HUES64 (cell line): ENCODE measurements around the gene CLDN2.

Experiments
- H3K27ac ChIP-seq: 2 replicates; pipeline ENCODE4 v1.7.0; 2013; ENCODE audit warnings: low read depth, low read length, inconsistent platforms
- H3K27me3 ChIP-seq: 2 replicates; pipeline ENCODE4 v1.6.1; 2013; ENCODE audit warnings: mild to moderate bottlenecking, low read length; ENCODE audit not compliant: insufficient read depth
- H3K36me3 ChIP-seq: 2 replicates; pipeline ENCODE4 v1.6.1; 2013; ENCODE audit warnings: mild to moderate bottlenecking, low read length; ENCODE audit not compliant: insufficient read depth
- H3K4me1 ChIP-seq: 2 replicates; pipeline ENCODE4 v1.6.1; 2013; ENCODE audit warnings: mild to moderate bottlenecking, low read length, moderate library complexity; ENCODE audit not compliant: insufficient read depth
- H3K4me3 ChIP-seq: 2 replicates; pipeline ENCODE4 v1.5.1; 2013; ENCODE audit warnings: mild to moderate bottlenecking, low read length, moderate library complexity
- H3K9ac ChIP-seq: 2 replicates; pipeline ENCODE4 v1.6.1; 2013; ENCODE audit warnings: mild to moderate bottlenecking, low read depth, low read length
- H3K9me3 ChIP-seq: 2 replicates; pipeline ENCODE4 v1.6.1; 2013; ENCODE audit warnings: low read depth, low read length; ENCODE audit not compliant: insufficient read depth
- WGBS: fragments of 150-250, 120-280 bp; methylation state at CpG from one replicate; pipeline ENCODE4 v1.1.7; 2013; ENCODE audit warnings: missing lambda C conversion rate; 5-methylcytosine and 5-hydroxymethylcytosine counted together

CLDN2 gene

GRCh38 chrX:106927023-106927422, 6.8 kb downstream of the CLDN2 start:
- WGBS = 95% methylated on average over 3 of the region's 3 CpGs
- Histone ChIP-seq H3K27ac (no peak overlapping the region), H3K27me3 (no peaks in the 10 kb centered on the region), H3K9ac (no peak overlapping the region), H3K9me3 (no peaks in the 10 kb centered on the region), H3K36me3 (no peaks in the 10 kb centered on the region), H3K4me1 (no peaks in the 10 kb centered on the region), H3K4me3 (no peak overlapping the region)

DNA sequence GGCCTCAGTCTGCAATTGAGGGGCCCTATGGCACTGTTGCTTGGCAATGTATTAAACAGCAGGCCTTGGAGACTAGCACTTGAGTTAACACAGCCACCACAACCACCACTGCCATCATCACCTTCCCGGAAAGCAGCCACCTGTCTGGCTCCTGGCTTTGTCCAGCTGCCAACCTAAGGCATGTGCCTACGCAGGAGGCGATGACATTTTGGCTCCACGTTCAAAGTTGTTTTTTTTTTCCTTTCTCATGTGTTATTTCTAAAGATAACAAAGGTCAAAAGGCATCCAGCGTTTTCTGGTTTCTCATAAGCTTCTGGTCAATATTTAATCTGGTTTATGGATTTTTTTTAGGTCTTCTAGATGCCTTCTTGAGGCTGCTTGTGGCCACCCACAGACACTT, 7.5 kb downstream of the CLDN2 start:
- H3K9me3 ChIP-seq = no peaks in the 10 kb centered on the region
- WGBS = 87% methylated on average over 5 of the region's 5 CpGs
- no peak overlapping the region for H3K9ac ChIP-seq
- H3K27ac ChIP-seq = no peak overlapping the region
- no peaks in the 10 kb centered on the region for H3K36me3 ChIP-seq
- H3K27me3 ChIP-seq = no peaks in the 10 kb centered on the region
- no peak overlapping the region for H3K4me3 ChIP-seq
- no peaks in the 10 kb centered on the region for H3K4me1 ChIP-seq

DNA sequence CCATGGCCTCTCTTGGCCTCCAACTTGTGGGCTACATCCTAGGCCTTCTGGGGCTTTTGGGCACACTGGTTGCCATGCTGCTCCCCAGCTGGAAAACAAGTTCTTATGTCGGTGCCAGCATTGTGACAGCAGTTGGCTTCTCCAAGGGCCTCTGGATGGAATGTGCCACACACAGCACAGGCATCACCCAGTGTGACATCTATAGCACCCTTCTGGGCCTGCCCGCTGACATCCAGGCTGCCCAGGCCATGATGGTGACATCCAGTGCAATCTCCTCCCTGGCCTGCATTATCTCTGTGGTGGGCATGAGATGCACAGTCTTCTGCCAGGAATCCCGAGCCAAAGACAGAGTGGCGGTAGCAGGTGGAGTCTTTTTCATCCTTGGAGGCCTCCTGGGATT, 8.0 kb downstream of the CLDN2 start:
- 91% methylated on average over 4 of the region's 4 CpGs for WGBS
- Histone ChIP-seq H3K36me3 (no peaks in the 10 kb centered on the region), H3K27me3 (no peaks in the 10 kb centered on the region), H3K27ac (no peak overlapping the region), H3K9ac (no peak overlapping the region), H3K9me3 (no peaks in the 10 kb centered on the region), H3K4me3 (no peak overlapping the region), H3K4me1 (no peaks in the 10 kb centered on the region)

DNA sequence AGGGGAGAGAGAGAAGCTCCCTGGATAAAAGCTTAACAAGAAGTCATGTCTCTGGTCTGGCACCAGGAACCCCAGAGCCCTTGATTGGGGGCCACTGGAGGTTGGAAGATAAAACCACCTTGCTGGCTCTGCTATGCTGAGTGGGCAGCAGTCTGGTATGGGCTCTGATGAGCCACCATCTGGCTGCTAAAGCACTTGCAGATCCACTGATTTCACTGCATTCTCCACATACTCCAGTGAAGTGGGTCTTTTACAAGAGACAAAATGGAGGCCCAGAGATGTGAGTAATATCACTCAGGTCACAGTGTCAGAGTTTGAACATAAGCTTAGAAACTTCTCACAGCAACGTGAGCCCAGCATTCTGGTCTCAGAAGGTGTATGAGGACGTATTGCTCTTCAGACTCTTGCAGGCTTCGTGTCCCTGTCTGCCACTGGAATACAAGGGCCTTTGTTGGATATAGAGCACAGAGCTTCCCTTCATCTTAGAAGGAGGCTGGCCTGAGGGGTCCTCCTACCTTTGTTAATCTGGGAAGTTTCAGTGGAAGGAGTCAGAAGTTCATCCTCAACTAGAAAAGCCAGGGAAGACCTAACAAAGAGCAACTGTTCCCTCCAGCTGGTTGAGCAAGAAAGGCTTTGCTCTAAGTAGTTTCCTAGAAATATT, 11.8 kb downstream of the CLDN2 start:
- Histone ChIP-seq H3K27me3 (no peaks in the 10 kb centered on the region), H3K9me3 (no peaks in the 10 kb centered on the region), H3K36me3 (no peaks in the 10 kb centered on the region), H3K27ac (no peak overlapping the region), H3K4me1 (no peaks in the 10 kb centered on the region), H3K9ac (no peak overlapping the region), H3K4me3 (no peak overlapping the region)
- 82% methylated on average over 3 of the region's 3 CpGs for WGBS

DNA sequence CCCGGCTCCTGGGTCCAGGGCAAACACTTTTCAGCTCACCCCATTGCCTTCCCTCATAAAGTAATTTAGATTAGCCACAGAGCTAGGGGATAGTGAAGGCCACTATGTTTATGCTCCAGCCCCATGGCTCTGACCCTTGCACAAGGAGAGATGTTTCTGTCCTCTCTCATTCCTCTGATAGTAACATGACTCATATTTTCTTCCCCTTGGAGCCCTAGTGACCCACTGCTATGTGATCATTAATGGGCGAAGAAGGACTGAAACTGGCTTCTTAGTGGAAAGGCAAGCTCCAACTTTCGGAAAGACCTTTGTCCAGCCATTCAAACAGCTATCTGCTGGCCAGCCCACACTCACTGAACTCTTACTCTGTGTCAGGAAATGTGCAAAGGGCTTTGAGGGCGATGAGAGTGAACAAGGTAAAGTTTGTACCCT, 12.3 kb downstream of the CLDN2 start:
- H3K4me3 ChIP-seq = no peak overlapping the region
- no peaks in the 10 kb centered on the region for H3K4me1 ChIP-seq
- H3K9ac ChIP-seq = no peak overlapping the region
- no peaks in the 10 kb centered on the region for H3K9me3 ChIP-seq
- H3K27ac ChIP-seq = no peak overlapping the region
- WGBS = 89% methylated on average over 4 of the region's 4 CpGs
- H3K36me3 ChIP-seq = no peaks in the 10 kb centered on the region
- no peaks in the 10 kb centered on the region for H3K27me3 ChIP-seq

DNA sequence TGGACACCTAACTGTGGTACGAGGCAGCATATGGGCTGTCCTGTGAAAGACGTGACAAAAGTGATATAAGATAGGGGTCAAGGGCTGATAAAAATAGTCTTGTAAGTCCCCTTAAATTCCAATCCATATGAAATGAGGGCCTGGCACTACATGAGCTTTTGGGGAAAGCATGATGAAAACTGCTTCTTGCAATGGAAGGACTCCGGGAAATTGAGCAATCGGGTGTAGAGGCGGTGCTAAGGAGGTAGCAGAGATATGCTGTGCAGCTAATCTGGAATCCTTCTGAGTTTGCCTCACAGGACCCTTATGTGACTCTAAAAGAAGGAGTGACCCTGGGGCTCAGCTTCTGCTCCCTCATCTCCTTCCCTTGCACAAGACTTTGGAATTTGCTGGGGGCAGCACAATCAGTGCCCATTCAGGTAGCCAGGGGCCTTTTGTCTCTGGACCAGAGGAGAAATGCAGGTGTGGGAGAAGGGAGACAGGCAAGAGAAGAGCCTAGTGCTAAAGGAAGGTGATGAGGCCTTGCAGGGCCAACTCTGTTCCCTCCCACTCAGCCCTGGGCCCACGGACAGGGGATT, 12.8 kb downstream of the CLDN2 start:
- no peaks in the 10 kb centered on the region for H3K36me3 ChIP-seq
- WGBS = 89% methylated on average over 5 of the region's 6 CpGs
- no peaks in the 10 kb centered on the region for H3K9me3 ChIP-seq
- H3K27me3 ChIP-seq = no peaks in the 10 kb centered on the region
- no peaks in the 10 kb centered on the region for H3K4me1 ChIP-seq
- no peak overlapping the region for H3K9ac ChIP-seq
- H3K4me3 ChIP-seq = no peak overlapping the region
- no peak overlapping the region for H3K27ac ChIP-seq

GRCh38 chrX:106933538-106933961, 13.3 kb downstream of the CLDN2 start:
- Histone ChIP-seq H3K9ac (no peak overlapping the region), H3K36me3 (no peaks in the 10 kb centered on the region), H3K4me3 (no peak overlapping the region), H3K4me1 (no peaks in the 10 kb centered on the region), H3K27me3 (no peaks in the 10 kb centered on the region), H3K9me3 (no peaks in the 10 kb centered on the region), H3K27ac (no peak overlapping the region)
- WGBS = 83% methylated on average over 3 of the region's 3 CpGs

DNA sequence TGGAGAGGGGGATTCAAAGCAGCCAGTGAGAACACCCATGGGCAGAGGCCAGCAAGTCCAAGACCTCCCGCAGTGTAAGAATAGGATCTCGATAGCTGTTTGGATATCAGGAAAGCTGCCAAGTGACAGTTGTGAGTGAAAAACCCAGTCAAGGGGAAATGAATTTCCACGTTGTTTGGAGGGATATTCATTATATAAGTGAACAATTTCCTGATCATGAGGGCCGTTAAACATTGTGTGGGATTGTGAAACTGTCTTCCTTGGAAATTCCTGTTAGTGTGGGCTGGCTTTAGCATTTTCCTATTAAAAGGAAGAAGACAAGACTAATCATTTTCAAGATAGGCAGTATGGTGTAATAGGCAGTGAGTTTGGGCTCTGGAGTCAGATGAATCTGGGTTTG, 15.0 kb downstream of the CLDN2 start:
- no peaks in the 10 kb centered on the region for H3K36me3 ChIP-seq
- H3K27ac ChIP-seq = no peak overlapping the region
- 90% methylated on average over 4 of the region's 4 CpGs for WGBS
- no peak overlapping the region for H3K9ac ChIP-seq
- H3K9me3 ChIP-seq = no peaks in the 10 kb centered on the region
- H3K4me1 ChIP-seq = no peaks in the 10 kb centered on the region
- H3K4me3 ChIP-seq = no peak overlapping the region
- no peaks in the 10 kb centered on the region for H3K27me3 ChIP-seq

- 88% methylated on average over 1 of the region's 1 CpG for WGBS
- H3K27me3 ChIP-seq = no peaks in the 10 kb centered on the region
- H3K36me3 ChIP-seq = no peaks in the 10 kb centered on the region
- no peak overlapping the region for H3K27ac ChIP-seq
- no peak overlapping the region for H3K9ac ChIP-seq
- H3K9me3 ChIP-seq = no peaks in the 10 kb centered on the region
- H3K4me1 ChIP-seq = no peaks in the 10 kb centered on the region
- H3K4me3 ChIP-seq = no peak overlapping the region
Observed at GRCh38 chrX:106936246-106936645, 16.0 kb downstream of the CLDN2 start.

DNA sequence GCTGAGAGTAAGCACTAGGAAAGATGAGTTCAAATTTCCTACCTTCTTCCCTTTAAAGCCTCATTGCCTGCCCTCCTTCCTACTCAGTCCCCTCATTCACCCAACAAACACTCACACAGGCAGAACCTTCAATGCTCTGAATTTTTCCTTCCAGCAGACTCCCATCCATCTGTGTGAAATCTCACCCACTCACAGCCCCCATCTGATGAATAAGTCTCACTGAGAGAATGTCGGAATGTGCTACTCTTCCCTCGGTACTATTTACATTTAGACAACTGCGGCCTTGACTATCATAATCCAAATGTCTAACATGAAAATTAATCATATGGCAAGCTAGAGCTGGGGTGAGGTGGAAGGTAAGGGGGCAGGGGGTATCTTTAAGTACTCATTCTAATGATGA, 19.4 kb downstream of the CLDN2 start:
- Histone ChIP-seq H3K36me3 (no peaks in the 10 kb centered on the region), H3K4me3 (no peak overlapping the region), H3K27ac (no peak overlapping the region), H3K9ac (no peak overlapping the region), H3K9me3 (no peaks in the 10 kb centered on the region), H3K4me1 (no peaks in the 10 kb centered on the region), H3K27me3 (no peaks in the 10 kb centered on the region)
- whole genome bisulfite sequencing = 84% methylated on average over 2 of the region's 3 CpGs

GRCh38 chrX:106940068-106940467, 19.9 kb downstream of the CLDN2 start:
- no CpG with 5 or more reads among the region's 1 CpG for WGBS
- Histone ChIP-seq H3K9me3 (no peaks in the 10 kb centered on the region), H3K4me1 (no peaks in the 10 kb centered on the region), H3K27me3 (no peaks in the 10 kb centered on the region), H3K36me3 (no peaks in the 10 kb centered on the region), H3K27ac (no peak overlapping the region), H3K9ac (no peak overlapping the region), H3K4me3 (no peak overlapping the region)

GRCh38 chrX:106946464-106946863, 26.3 kb downstream of the CLDN2 start:
- Histone ChIP-seq H3K4me1 (no peaks in the 10 kb centered on the region), H3K9ac (no peak overlapping the region), H3K27me3 (no peaks in the 10 kb centered on the region), H3K27ac (no peak overlapping the region), H3K36me3 (no peaks in the 10 kb centered on the region), H3K9me3 (no peaks in the 10 kb centered on the region), H3K4me3 (no peak overlapping the region)
- WGBS = 96% methylated on average over 3 of the region's 3 CpGs
